GM10266 (cell line): ENCODE measurements around the gene PCDH9.

ENCODE experiments used
- DNase-seq: peaks from one replicate; pipeline ENCODE4 v3.0.0; 2012; ENCODE audit errors: extremely low spot score
- CTCF ChIP-seq: IDR thresholded peaks from 2 replicates; pipeline ENCODE4 v1.5.1; 2012; ENCODE audit warnings: mild to moderate bottlenecking, low read depth; ENCODE audit not compliant: control insufficient read depth, insufficient read depth; ENCODE audit errors: missing control alignments

PCDH9 gene

GRCh38 chr13:67192751-67193150 is 37.4 kb downstream of the PCDH9 start:
- no peak for DNase-seq
- TF ChIP-seq CTCF = no peak

- no peak for TF ChIP-seq CTCF
- no peak for DNase-seq
Observed at GRCh38 chr13:67186995-67187569, 43.1 kb downstream of the PCDH9 start.

GRCh38 chr13:67184247-67184646 is 45.9 kb downstream of the PCDH9 start:
- no peak for DNase-seq
- no peak for TF ChIP-seq CTCF

GRCh38 chr13:67183151-67183550 is 47.0 kb downstream of the PCDH9 start:
- DNase-seq = no peak
- TF ChIP-seq CTCF = no peak

GRCh38 chr13:67175836-67176459 is 54.2 kb downstream of the PCDH9 start:
- no peak for DNase-seq
- TF ChIP-seq CTCF = no peak

GRCh38 chr13:67168384-67168783 is 61.8 kb downstream of the PCDH9 start:
- no peak for TF ChIP-seq CTCF

GRCh38 chr13:67167420-67167819 is 62.7 kb downstream of the PCDH9 start:
- no peak for TF ChIP-seq CTCF
- no peak for DNase-seq

More at GRCh38 chr13:67168384-67168783, 61.8 kb downstream of the PCDH9 start:
- DNase-seq = no peak
